Chondrocyte (in vitro differentiated cells): Measurements from ENCODE around the gene MAP3K6. TPM values are rescaled to one million over a fixed set of nuclear protein-coding genes. Genes with fewer than 3 reads are reported as not detected.

Source experiments
- DNase-seq: peaks from one replicate; pipeline ENCODE4 v3.0.0; 2021; ENCODE audit warnings: mixed read lengths, low spot score
- H3K27ac Mint-ChIP-seq: one replicate; pipeline ENCODE4 v1.8.0; 2021; ENCODE audit warnings: mild to moderate bottlenecking, moderate library complexity, mixed read lengths; ENCODE audit not compliant: unreplicated experiment
- H3K27me3 Mint-ChIP-seq: 2 replicates; pipeline ENCODE4 v1.8.0; 2021; ENCODE audit warnings: low read depth, mixed read lengths
- H3K36me3 Mint-ChIP-seq: 2 replicates; pipeline ENCODE4 v1.8.0; 2021; ENCODE audit warnings: low read depth, mixed read lengths
- H3K4me1 Mint-ChIP-seq: 2 replicates; pipeline ENCODE4 v1.8.0; 2021; ENCODE audit warnings: low read depth, mild to moderate bottlenecking, mixed read lengths
- H3K4me3 Mint-ChIP-seq: one replicate; pipeline ENCODE4 v1.8.0; 2021; ENCODE audit warnings: mild to moderate bottlenecking, moderate library complexity, mixed read lengths; ENCODE audit not compliant: unreplicated experiment
- H3K9me3 Mint-ChIP-seq: 2 replicates; pipeline ENCODE4 v1.8.0; 2021; ENCODE audit warnings: low read depth, mixed read lengths
- CTCF ChIP-seq: fragments of 200-600 bp; sonication (generic); IDR thresholded peaks from 2 replicates; pipeline ENCODE4 v1.5.0; 2021; ENCODE audit warnings: antibody characterized with exemption, mild to moderate bottlenecking, moderate library complexity
- total RNA-seq: library from RNA; stranded (reverse); gene quantifications from 3 replicates; pipeline ENCODE4 v1.2.1, GENCODE V29; 2021

MAP3K6 gene
- total RNA-seq, 1 donor from 2014 or later: 42.0 TPM

DNA sequence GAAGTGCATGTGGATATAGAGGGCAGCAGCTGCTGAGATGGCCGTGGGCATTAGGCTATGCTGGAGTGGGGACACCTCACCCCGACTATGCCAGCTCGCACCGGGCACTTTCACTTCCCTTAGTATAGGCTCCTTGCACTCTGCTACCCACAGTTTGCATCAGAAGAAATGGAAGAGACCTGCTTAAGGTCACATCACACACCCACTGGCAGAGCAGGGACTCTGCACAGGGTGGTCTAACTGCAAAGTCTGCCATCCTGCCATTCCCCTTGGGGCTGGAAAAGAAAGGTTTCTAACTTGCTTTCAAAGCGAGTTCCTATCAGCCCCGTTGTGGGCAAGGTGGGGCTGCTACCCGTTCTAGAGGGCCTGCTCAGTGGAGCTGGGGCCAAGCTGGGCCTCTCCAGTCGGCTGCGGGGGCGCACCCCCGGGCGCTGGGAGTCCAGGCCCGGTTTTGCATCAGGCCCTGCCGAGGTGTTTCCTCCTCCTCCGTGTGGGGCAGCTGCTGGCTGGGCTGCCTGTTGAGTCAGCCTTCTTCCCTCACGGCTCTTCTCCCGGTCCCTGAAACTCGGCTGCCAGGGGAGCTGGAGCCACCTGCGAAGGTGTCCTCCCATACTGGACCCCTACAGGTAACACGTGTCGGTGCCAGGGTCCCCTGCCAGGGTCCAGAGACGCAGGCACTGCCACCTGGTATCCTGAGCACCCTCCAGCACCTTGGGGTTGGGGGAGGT is 25.1 kb downstream of the MAP3K6 start, which contains the start of gene SYTL1:
Gene SYTL1 (plus strand): TSS at position 498 of the 728 bp plus-strand sequence. CDS start 3,313 bp downstream, outside the sequence.
- Mint-ChIP-seq H3K27ac (peak within 1 kb of the TSS; percentile 74), H3K36me3 (no peaks in the 10 kb centered on the region), H3K4me1 (peaks cover 24% of the 10 kb centered on the region), H3K4me3 (peak within 1 kb of the TSS; percentile 36), H3K27me3 (no peaks in the 10 kb centered on the region), H3K9me3 (no peaks in the 10 kb centered on the region)
- DNase-seq: no peak
- TF ChIP-seq CTCF: no peak

DNA sequence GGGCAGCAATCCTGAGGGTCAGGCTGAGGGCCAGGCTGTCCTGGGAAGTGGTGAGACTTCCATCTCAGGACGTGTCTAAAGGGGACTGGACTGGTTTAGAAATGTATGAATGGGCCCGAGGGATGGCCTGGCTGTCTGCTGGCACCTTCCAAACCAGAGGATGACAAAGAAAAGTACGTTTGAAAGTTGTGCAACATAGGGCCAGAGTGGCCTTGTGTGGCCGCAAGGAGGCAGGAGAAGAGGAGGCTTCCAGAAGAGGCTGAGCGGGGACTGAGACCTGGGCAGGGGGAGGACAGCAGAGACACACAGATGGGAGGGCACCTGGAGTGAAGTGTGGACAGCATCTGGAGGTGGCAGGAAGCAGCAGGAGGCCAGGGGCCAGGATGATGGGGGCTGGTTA is 27.5 kb downstream of the MAP3K6 start:
- peaks cover 5% of the 10 kb centered on the region for H3K36me3 Mint-ChIP-seq
- no peak for TF ChIP-seq CTCF
- H3K27me3 Mint-ChIP-seq: no peaks in the 10 kb centered on the region
- H3K27ac Mint-ChIP-seq: no peak overlapping the region
- DNase-seq: no peak
- no peaks in the 10 kb centered on the region for H3K9me3 Mint-ChIP-seq
- no peak overlapping the region for H3K4me3 Mint-ChIP-seq
- H3K4me1 Mint-ChIP-seq: peaks cover 24% of the 10 kb centered on the region

DNA sequence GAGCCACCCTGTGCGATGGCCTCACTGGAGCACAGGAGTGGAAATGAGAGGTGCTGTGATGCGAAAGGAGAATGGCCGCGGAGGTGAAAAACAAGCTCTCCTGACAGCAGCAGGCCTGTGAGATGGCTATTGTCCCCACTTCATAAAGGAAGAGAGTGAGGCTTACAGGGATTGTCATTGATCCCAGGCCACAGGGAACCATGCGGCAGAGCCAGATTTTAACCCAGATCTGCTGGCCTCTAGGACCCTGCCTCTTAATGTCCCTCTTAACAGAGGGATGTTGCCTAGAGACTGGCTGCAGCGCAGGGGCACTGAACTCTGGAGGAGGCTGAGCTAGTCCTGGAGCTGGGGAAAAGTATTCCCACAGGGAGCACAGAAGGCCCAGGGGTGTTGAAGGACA is 28.0 kb downstream of the MAP3K6 start:
- Mint-ChIP-seq H3K27ac (no peak overlapping the region), H3K9me3 (no peaks in the 10 kb centered on the region), H3K36me3 (peaks cover 7% of the 10 kb centered on the region), H3K4me1 (peaks cover 24% of the 10 kb centered on the region), H3K4me3 (no peak overlapping the region), H3K27me3 (no peaks in the 10 kb centered on the region)
- TF ChIP-seq CTCF: no peak
- DNase-seq: no peak

DNA sequence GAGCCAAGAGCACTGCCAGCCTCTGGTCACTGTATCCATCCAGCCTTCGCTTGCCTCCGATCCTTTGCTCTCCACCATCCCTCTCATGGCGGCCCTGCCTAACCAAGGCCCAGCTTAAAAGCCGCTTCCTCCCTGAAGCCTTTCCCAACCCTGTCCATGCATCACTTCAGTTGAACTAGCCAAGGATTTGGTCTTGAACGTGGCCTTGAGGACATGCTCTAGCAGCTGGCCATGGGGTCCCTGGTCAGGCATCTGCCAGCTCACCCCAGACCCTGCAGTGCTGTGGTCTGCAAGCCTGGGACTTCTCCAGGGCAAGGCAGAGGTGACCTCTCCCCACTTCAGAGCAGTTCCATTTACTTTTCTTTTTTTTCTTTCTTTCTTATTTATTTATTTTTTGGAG is 30.0 kb downstream of the MAP3K6 start:
- H3K27ac Mint-ChIP-seq: no peak overlapping the region
- no peak for TF ChIP-seq CTCF
- no peak overlapping the region for H3K4me3 Mint-ChIP-seq
- no peak for DNase-seq
- no peaks in the 10 kb centered on the region for H3K27me3 Mint-ChIP-seq
- H3K4me1 Mint-ChIP-seq: peaks cover 18% of the 10 kb centered on the region
- peaks cover 8% of the 10 kb centered on the region for H3K36me3 Mint-ChIP-seq
- no peaks in the 10 kb centered on the region for H3K9me3 Mint-ChIP-seq

- Mint-ChIP-seq H3K4me1 (peaks cover 10% of the 10 kb centered on the region), H3K4me3 (no peak overlapping the region), H3K36me3 (peaks cover 8% of the 10 kb centered on the region), H3K27me3 (no peaks in the 10 kb centered on the region), H3K27ac (no peak overlapping the region), H3K9me3 (no peaks in the 10 kb centered on the region)
- no peak for DNase-seq
- no peak for TF ChIP-seq CTCF
Observed at GRCh38 chr1:27335506-27336422, 31.0 kb downstream of the MAP3K6 start.
